ENCODE results near the gene PIGR. TPM values are rescaled to one million over a fixed set of nuclear protein-coding genes. Genes with fewer than 3 reads are reported as not detected.
A peak's percentile ranks its signal among the peaks of the same experiment; 100 is the strongest.

PIGR gene
- total and polyA plus RNA-seq, 7 experiments from 2014 or later: not detected

DNA sequence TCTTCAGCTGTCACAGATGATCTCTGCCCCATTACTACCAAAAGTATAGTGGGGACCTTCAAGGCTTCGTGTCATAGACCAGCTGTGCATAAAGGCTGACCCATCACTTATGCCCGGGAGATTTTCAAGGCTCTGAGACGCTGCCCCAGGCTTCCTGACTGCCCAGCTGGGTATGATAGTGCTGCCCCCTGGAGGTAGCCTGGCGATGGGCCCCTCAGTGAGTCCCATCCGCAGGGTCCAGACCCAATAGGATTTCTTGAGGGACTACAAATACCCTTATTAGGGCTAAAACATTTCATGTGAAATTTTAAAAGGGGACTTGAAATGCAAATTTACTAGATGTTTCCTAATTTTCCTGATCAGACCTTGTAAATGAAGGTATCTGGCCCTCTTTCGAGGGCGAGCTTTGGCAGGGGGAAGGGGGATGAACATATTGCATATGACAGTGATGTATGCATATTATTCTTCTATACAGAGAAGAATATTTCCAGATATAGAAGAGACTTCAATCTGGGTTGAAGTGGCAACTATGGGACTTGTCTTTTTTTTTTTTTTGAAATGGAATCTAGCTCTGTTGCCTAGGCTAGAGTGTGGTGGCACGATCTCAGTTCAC is 12.8 kb downstream of the PIGR start:
- Histone ChIP-seq H3K36me3 (ENCODE audit: control insufficient read depth in 2 of 3, insufficient read depth in 3 of 3, low read length in 3 of 3) (no peaks in the 10 kb centered on the region), H3K9me3 (ENCODE audit: control insufficient read depth in 2 of 3, low read length in 3 of 3) (no peaks in the 10 kb centered on the region), H3K27me3 (ENCODE audit: control insufficient read depth in 2 of 2, insufficient read depth in 2 of 2, low read length in 2 of 2) (no peaks in the 10 kb centered on the region), H3K27ac (ENCODE audit: low read depth, low read length) (no peak overlapping the region), H3K4me1 (ENCODE audit: control insufficient read depth in 2 of 2, insufficient read depth in 2 of 2, low read length in 2 of 2) (peaks cover 17 to 21% of the 10 kb centered on the region in 2 donors), H3K4me3 (ENCODE audit: low read length) (no peak overlapping the region)
- Mint-ChIP-seq H3K36me3 (no peaks in the 10 kb centered on the region), H3K27ac (peak overlapping the region in 7 of 9 donors; percentile 23 to 89 (median 80)), H3K9me3 (no peaks in the 10 kb centered on the region), H3K4me1 (peaks cover 15 to 49% (median 43%) of the 10 kb centered on the region in 7 donors), H3K4me3 (peak overlapping the region in 4 of 10 donors; percentile 10 to 45 (median 23)), H3K27me3 (peaks cover 0 to 2% (median 0%) of the 10 kb centered on the region in 5 donors)
- ChIA-PET CTCF (interaction anchor here (0.6 to 19.1 kb wide), 27 partner anchors 8 to 222 kb away, joined by 3 to 343 read pairs (median 5); partner anchors contain the start of genes FCMR and IL20), POLR2A (interaction anchor here (0.6 to 13.2 kb wide), 7 partner anchors 16 to 130 kb away, joined by 3 to 323 read pairs (median 4); partner anchors contain the start of gene FCMR)
- intact Hi-C loops (cut with micrococcal nuclease): loop anchor here (1.0 to 2.0 kb wide), 8 partner anchors 10 to 207 kb away; partner anchors contain the start of gene IL20 (in 2 of the 2)
- peak; percentile 80 for ATAC-seq
- DNase-seq: peak; percentile 56 to 82 (median 64)

GRCh38 chr1:206932177-206932576 is 14.1 kb downstream of the PIGR start:
- H3K9me3 ChIP-seq (ENCODE audit: control insufficient read depth in 2 of 3, low read length in 3 of 3): no peaks in the 10 kb centered on the region
- H3K27ac Mint-ChIP-seq: peak overlapping the region in 8 of 9 donors; percentile 56 to 92 (median 86)
- H3K27ac ChIP-seq (ENCODE audit: low read depth, low read length): no peak overlapping the region
- no peak overlapping the region for H3K4me3 ChIP-seq (ENCODE audit: low read length)
- H3K4me1 ChIP-seq (ENCODE audit: control insufficient read depth in 2 of 2, insufficient read depth in 2 of 2, low read length in 2 of 2): peaks cover 17 to 29% of the 10 kb centered on the region in 2 donors
- no peaks in the 10 kb centered on the region for H3K9me3 Mint-ChIP-seq
- POLR2A ChIA-PET: interaction anchor here (0.9 to 13.2 kb wide), 7 partner anchors 15 to 167 kb away, joined by 3 to 323 read pairs (median 3); partner anchors contain the start of gene FCMR
- intact Hi-C loops (cut with micrococcal nuclease): loop anchor here in 1 of 2 donors (2.0 kb wide), 1 partner anchor 75 kb away; no protein-coding TSS in a partner anchor
- no peaks in the 10 kb centered on the region for H3K36me3 ChIP-seq (ENCODE audit: control insufficient read depth in 2 of 3, insufficient read depth in 3 of 3, low read length in 3 of 3)
- peaks cover 0 to 2% (median 0%) of the 10 kb centered on the region in 5 donors for H3K27me3 Mint-ChIP-seq
- CTCF ChIA-PET: interaction anchor here (0.6 to 19.1 kb wide), 17 partner anchors 10 to 206 kb away, joined by 3 to 343 read pairs (median 5); partner anchors contain the start of gene FCMR
- DNase-seq (no peak), ATAC-seq (no peak)
- H3K36me3 Mint-ChIP-seq: no peaks in the 10 kb centered on the region
- no peaks in the 10 kb centered on the region for H3K27me3 ChIP-seq (ENCODE audit: control insufficient read depth in 2 of 2, insufficient read depth in 2 of 2, low read length in 2 of 2)
- H3K4me1 Mint-ChIP-seq: peaks cover 25 to 61% (median 53%) of the 10 kb centered on the region in 7 donors
- no peak overlapping the region for H3K4me3 Mint-ChIP-seq

DNA sequence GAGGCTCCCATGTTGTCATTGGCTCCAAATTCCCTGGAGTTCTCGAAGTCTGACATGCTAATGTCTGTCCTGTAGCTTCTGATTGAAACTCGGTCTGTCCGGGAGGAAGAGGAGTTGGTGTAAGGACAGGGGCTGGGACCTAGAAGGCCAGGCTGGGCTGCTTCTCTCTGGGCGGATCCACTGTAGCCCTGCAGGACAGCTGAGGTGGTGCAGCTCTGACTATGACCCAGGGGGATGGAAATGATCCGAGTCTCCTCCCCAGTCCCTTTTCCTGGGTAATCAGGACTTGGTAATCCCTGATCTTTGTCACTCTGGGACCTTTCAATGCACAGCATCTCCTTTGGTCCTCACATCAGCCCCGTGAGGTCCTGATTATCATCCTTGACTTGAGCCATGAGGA is 14.6 kb downstream of the PIGR start:
- no peak overlapping the region for H3K4me3 ChIP-seq (ENCODE audit: low read length)
- H3K36me3 ChIP-seq (ENCODE audit: control insufficient read depth in 2 of 3, insufficient read depth in 3 of 3, low read length in 3 of 3): no peaks in the 10 kb centered on the region
- H3K9me3 Mint-ChIP-seq: no peaks in the 10 kb centered on the region
- H3K4me1 ChIP-seq (ENCODE audit: control insufficient read depth in 2 of 2, insufficient read depth in 2 of 2, low read length in 2 of 2): peaks cover 17 to 32% of the 10 kb centered on the region in 2 donors
- CTCF ChIA-PET: interaction anchor here (0.6 to 19.1 kb wide), 15 partner anchors 11 to 206 kb away, joined by 3 to 343 read pairs (median 5); partner anchors contain the start of gene FCMR
- H3K27ac Mint-ChIP-seq: peak overlapping the region in 7 of 9 donors; percentile 62 to 94 (median 89)
- H3K4me1 Mint-ChIP-seq: peaks cover 25 to 64% (median 53%) of the 10 kb centered on the region in 7 donors
- no peaks in the 10 kb centered on the region for H3K9me3 ChIP-seq (ENCODE audit: control insufficient read depth in 2 of 3, low read length in 3 of 3)
- no peak for ATAC-seq
- no peak for DNase-seq
- peaks cover 0 to 2% (median 0%) of the 10 kb centered on the region in 5 donors for H3K27me3 Mint-ChIP-seq
- intact Hi-C loops (cut with micrococcal nuclease): loop anchor here in 1 of 2 donors (2.0 kb wide), 1 partner anchor 75 kb away; no protein-coding TSS in a partner anchor
- POLR2A ChIA-PET: interaction anchor here (0.9 to 13.2 kb wide), 7 partner anchors 14 to 166 kb away, joined by 3 to 323 read pairs (median 3); partner anchors contain the start of genes FCMR and IL20
- H3K36me3 Mint-ChIP-seq: no peaks in the 10 kb centered on the region
- no peaks in the 10 kb centered on the region for H3K27me3 ChIP-seq (ENCODE audit: control insufficient read depth in 2 of 2, insufficient read depth in 2 of 2, low read length in 2 of 2)
- H3K4me3 Mint-ChIP-seq: peak overlapping the region in 1 of 10 donors; percentile 57
- no peak overlapping the region for H3K27ac ChIP-seq (ENCODE audit: low read depth, low read length)

DNA sequence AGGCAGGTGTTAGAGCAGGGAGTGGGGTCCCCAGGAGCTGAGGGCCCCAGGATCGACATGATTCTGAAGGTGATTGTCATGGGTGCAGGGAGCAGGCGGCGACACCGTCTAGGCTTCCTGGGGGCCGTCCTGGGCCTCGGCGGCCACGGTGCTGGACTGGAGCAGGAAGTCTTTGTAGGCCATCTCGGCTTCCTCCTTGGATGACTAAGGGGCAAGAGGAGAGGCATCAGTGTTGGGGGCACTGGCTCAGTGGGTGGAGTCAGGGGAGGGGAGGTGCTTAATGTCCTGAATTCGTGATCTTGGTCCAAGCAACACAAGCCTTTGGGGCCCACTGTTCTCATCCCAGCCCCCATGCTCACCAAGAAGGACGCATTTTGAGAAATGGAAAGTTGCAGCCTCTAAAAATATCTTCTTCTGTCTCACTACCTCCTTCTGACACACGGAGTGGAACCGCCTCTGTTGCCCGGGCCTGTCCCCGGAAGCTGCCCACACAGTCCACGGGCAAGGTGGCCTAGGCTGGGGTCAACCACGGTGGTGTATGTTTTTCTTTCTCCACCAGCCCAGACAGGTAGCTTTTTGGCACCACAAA is 16.0 kb downstream of the PIGR start:
- peaks cover 21 to 36% of the 10 kb centered on the region in 2 donors for H3K4me1 ChIP-seq (ENCODE audit: control insufficient read depth in 2 of 2, insufficient read depth in 2 of 2, low read length in 2 of 2)
- no peaks in the 10 kb centered on the region for H3K36me3 ChIP-seq (ENCODE audit: control insufficient read depth in 2 of 3, insufficient read depth in 3 of 3, low read length in 3 of 3)
- Mint-ChIP-seq H3K4me3 (peak overlapping the region in 9 of 10 donors; percentile 23 to 57 (median 51)), H3K36me3 (no peaks in the 10 kb centered on the region), H3K27ac (peak overlapping the region; percentile 58 to 94 (median 88)), H3K27me3 (no peaks in the 10 kb centered on the region), H3K4me1 (peaks cover 25 to 71% (median 58%) of the 10 kb centered on the region in 7 donors), H3K9me3 (no peaks in the 10 kb centered on the region)
- no peaks in the 10 kb centered on the region for H3K27me3 ChIP-seq (ENCODE audit: control insufficient read depth in 2 of 2, insufficient read depth in 2 of 2, low read length in 2 of 2)
- ChIA-PET POLR2A (interaction anchor here (0.8 to 13.2 kb wide), 5 partner anchors 13 to 246 kb away, joined by 3 to 323 read pairs (median 3); partner anchors contain the start of gene FCMR), CTCF (interaction anchor here (0.9 to 19.1 kb wide), 8 partner anchors 13 to 195 kb away, joined by 3 to 343 read pairs (median 4); partner anchors contain the start of genes FCMR and IL20)
- peak overlapping the region; percentile 19 for H3K27ac ChIP-seq (ENCODE audit: low read depth, low read length)
- H3K4me3 ChIP-seq (ENCODE audit: low read length): no peak overlapping the region
- intact Hi-C loops (cut with micrococcal nuclease): no loop called here
- ATAC-seq (peak; percentile 57), DNase-seq (no peak)
- H3K9me3 ChIP-seq (ENCODE audit: control insufficient read depth in 2 of 3, low read length in 3 of 3): no peaks in the 10 kb centered on the region

- Mint-ChIP-seq H3K36me3 (no peaks in the 10 kb centered on the region), H3K4me3 (peak overlapping the region in 8 of 10 donors; percentile 9 to 80 (median 56)), H3K27ac (peak overlapping the region; percentile 62 to 94 (median 88)), H3K27me3 (no peaks in the 10 kb centered on the region), H3K4me1 (peaks cover 25 to 71% (median 58%) of the 10 kb centered on the region in 7 donors), H3K9me3 (no peaks in the 10 kb centered on the region)
- Histone ChIP-seq H3K27me3 (ENCODE audit: control insufficient read depth in 2 of 2, insufficient read depth in 2 of 2, low read length in 2 of 2) (no peaks in the 10 kb centered on the region), H3K4me1 (ENCODE audit: control insufficient read depth in 2 of 2, insufficient read depth in 2 of 2, low read length in 2 of 2) (peaks cover 29 to 44% of the 10 kb centered on the region in 2 donors), H3K36me3 (ENCODE audit: control insufficient read depth in 2 of 3, insufficient read depth in 3 of 3, low read length in 3 of 3) (no peaks in the 10 kb centered on the region), H3K4me3 (ENCODE audit: low read length) (no peak overlapping the region), H3K9me3 (ENCODE audit: control insufficient read depth in 2 of 3, low read length in 3 of 3) (no peaks in the 10 kb centered on the region), H3K27ac (ENCODE audit: low read depth, low read length) (peak overlapping the region; percentile 5)
- ChIA-PET CTCF (interaction anchor here (1.0 to 19.1 kb wide), 5 partner anchors 12 to 195 kb away, joined by 3 to 343 read pairs (median 50); partner anchors contain the start of genes FCMR and IL20), POLR2A (interaction anchor here (13.0 to 13.2 kb wide), 2 partner anchors 12 to 24 kb away, joined by 167 to 323 read pairs; partner anchors contain the start of gene FCMR)
- no peak for DNase-seq
- ATAC-seq: no peak
- intact Hi-C loops (cut with micrococcal nuclease): loop anchor here in 1 of 2 donors (10.0 kb wide), 1 partner anchor 895 kb away; no protein-coding TSS in a partner anchor
Measured at GRCh38 chr1:206929524-206929923, 16.7 kb downstream of the PIGR start.

DNA sequence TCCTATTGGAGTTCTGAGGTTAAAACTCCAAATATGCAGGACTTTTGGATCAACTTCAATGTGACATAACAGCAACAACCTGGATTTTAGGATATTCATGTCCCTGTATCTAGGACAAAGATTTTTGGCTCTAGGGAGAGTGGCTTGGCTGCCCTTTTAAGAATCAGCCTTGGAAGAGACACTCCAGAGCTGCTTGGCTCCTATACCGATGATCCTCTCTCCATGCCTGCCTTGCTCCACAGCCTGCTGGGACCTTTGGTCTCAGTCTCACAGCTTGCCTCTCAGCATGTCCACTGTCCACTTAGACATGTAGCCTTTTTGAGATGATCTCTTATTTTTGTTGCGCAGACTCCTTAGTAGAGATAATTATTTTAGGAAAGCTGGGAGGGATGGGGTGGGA is 20.0 kb downstream of the PIGR start:
- no peaks in the 10 kb centered on the region for H3K27me3 ChIP-seq (ENCODE audit: control insufficient read depth in 2 of 2, insufficient read depth in 2 of 2, low read length in 2 of 2)
- H3K27me3 Mint-ChIP-seq: no peaks in the 10 kb centered on the region
- H3K4me3 Mint-ChIP-seq: no peak overlapping the region
- no peak overlapping the region for H3K27ac ChIP-seq (ENCODE audit: low read depth, low read length)
- intact Hi-C loops (cut with micrococcal nuclease): loop anchor here in 1 of 2 donors (10.0 kb wide), 1 partner anchor 899 kb away; no protein-coding TSS in a partner anchor
- ChIA-PET CTCF (interaction anchor here (0.7 to 19.1 kb wide), 5 partner anchors 9 to 358 kb away, joined by 3 to 343 read pairs (median 8); partner anchors contain the start of gene FCMR), POLR2A (interaction anchor here (0.6 to 13.2 kb wide), 5 partner anchors 9 to 212 kb away, joined by 3 to 323 read pairs (median 4); partner anchors contain the start of gene FCMR)
- peaks cover 0 to 3% (median 0%) of the 10 kb centered on the region in 5 donors for H3K36me3 Mint-ChIP-seq
- ATAC-seq (no peak), DNase-seq (no peak)
- H3K4me1 Mint-ChIP-seq: peaks cover 22 to 48% (median 36%) of the 10 kb centered on the region in 7 donors
- no peaks in the 10 kb centered on the region for H3K9me3 ChIP-seq (ENCODE audit: control insufficient read depth in 2 of 3, low read length in 3 of 3)
- peaks cover 49 to 58% of the 10 kb centered on the region in 2 donors for H3K4me1 ChIP-seq (ENCODE audit: control insufficient read depth in 2 of 2, insufficient read depth in 2 of 2, low read length in 2 of 2)
- peak overlapping the region in 4 of 9 donors; percentile 36 to 82 (median 62) for H3K27ac Mint-ChIP-seq
- no peak overlapping the region for H3K4me3 ChIP-seq (ENCODE audit: low read length)
- no peaks in the 10 kb centered on the region for H3K36me3 ChIP-seq (ENCODE audit: control insufficient read depth in 2 of 3, insufficient read depth in 3 of 3, low read length in 3 of 3)
- no peaks in the 10 kb centered on the region for H3K9me3 Mint-ChIP-seq
